Glomerular visceral epithelial cell (primary cell): ENCODE measurements around the gene ABHD2.
"Not testable (repeated sequence)": the region's sequence is repeated elsewhere in the genome, so short reads cannot be mapped to it uniquely, and the experiment has no call there.

Experiments
- DNase-seq: peaks from one replicate; pipeline ENCODE4 v3.0.0-alpha.2; 2016; ENCODE audit errors: extremely low spot score

ABHD2 gene, protein sequence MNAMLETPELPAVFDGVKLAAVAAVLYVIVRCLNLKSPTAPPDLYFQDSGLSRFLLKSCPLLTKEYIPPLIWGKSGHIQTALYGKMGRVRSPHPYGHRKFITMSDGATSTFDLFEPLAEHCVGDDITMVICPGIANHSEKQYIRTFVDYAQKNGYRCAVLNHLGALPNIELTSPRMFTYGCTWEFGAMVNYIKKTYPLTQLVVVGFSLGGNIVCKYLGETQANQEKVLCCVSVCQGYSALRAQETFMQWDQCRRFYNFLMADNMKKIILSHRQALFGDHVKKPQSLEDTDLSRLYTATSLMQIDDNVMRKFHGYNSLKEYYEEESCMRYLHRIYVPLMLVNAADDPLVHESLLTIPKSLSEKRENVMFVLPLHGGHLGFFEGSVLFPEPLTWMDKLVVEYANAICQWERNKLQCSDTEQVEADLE

DNA sequence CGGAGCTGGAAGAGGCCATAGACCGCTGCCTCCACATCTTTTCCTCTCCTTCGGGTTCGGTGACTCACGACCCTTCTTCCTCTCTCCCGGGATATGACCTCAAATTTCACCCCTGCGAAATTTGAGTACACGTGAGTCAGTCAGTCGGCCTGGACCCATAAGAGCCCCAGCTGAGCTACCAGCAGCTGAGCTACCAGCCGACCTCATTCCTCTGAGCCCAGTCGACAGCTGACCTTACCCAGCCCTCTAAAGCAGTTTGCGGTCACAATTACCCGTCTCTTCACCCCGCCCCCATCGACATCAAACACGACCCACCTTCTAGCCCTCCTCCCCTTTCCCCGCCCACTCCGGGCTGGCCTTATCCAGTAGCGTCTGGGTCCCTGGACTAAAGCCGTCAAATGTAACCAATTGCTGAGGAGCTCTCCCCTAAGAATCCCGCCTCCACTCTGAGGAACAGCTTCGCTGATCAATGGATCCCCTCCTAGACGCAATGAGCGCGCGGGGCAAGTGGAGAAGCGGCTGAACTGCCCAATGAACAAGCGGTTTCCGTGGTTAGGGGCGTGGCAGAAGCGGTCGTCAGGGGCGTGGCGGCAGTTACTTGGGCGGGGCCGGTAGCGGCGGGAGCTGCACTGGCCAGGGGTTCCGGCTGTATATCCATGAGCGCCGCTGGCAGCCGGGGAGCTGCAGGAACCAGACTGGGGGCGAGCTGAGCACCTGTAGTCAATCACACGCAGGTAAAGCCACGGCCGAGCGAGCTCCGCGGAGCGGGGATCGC lies at the start of gene ABHD2:
Gene ABHD2 (plus strand): TSS at position 627 of the 775 bp plus-strand sequence. CDS start 27,872 bp downstream, outside the sequence.
- peak; percentile 100 for DNase-seq

DNA sequence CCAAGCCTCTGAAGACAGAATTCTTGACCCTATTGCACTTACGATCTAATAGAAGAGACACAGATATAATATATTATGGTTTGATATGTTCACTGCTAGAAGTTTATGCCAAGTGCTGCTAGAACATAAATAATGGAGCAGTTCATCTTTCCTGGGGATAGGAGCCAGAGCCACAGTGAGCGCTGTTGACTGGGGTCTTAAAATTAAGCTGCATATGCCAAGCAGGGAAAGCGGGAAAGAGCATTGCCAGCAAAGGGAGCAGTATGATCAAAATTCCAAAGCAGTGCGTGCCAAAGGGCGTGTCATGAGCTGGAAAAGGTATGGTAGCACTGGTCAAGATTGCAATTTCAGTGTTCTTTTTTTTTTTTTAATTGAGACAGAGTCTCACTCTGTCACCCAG lies 49.1 kb upstream of the ABHD2 start:
- no peak for DNase-seq

DNA sequence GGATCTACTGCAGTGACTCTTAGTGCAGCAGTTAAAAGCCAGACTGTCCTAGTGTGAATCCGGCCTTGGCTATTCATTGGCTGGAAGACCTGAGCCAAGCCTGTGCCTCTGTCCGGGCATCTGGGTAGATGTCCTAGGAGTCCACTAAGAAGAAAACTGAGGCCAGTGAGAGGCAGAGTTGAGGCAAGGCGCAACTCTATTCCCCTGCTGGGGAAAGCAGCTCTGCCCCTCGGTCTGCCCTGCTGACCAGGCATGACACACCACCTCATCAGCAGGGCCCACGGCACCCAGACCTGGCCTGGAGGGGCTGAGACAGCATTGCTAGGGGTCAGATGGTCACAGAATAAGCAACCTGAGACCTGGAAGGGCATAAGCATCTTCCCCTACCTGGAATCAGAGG lies 46.7 kb upstream of the ABHD2 start:
- no peak for DNase-seq

DNA sequence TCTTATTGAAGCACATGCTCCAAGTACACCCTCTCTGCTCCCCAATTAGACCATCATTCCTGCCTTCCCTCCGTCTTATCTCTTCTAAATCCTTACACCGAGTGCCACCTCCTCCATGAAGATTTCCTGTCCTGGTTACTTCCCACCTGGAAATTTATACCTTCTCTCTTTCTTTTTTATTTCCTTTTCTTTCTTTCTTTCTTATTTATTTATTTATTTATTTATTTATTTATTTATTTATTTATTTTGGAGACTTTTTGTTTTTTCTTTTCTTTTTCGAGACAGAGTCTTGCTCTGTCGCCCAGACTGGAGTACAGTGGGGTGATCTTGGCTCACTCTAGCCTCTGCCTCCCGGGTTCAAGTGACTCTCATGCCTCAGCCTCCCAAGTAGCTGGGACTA lies 45.9 kb upstream of the ABHD2 start:
- no peak for DNase-seq

DNA sequence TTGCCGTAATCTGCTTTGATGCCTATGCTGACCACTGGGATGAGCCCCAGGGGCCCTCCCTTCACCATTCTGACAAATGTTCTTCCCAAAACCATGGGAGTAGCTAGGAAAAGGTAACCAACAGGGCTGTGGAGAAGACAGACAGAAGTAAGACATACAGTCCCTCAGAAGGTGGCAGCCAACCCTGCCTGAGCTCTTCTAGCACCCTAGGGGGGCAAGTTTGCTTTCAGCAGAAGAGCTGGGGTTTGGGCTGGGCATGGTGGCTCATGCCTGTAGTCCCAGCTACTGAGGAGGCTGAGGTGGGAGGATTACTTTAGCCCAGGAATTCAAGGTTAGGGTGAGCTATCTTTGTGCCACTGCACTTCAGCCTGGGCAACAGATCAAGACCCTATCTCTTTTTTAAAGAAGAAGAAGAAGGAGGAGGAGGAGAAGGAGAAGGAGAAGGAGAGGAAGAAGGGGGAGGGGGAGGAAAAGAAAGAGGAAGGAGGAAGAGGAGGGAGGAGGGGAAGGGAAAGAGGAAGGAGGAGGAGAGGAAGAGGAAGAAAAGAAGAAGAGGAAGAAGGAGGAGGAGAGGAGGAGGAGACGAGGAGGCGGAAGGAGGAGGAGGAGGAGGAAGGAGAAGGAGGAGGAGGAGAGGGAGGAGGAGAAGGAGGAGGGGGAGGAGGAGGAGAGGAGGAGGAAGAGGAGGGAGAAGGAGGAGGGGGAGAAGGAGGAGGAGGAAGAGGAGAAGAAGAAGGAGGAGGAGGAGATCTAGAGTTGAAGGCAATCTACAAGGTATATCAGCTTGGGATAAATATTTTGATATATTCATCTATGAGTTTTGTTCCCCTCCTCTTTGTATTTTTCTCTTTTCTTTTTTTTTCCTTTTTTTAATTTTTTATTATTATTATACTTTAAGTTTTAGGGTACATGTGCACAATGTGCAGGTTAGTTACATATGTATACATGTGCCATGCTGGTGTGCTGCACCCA lies 44.9 kb upstream of the ABHD2 start:
- DNase-seq = no peak

DNA sequence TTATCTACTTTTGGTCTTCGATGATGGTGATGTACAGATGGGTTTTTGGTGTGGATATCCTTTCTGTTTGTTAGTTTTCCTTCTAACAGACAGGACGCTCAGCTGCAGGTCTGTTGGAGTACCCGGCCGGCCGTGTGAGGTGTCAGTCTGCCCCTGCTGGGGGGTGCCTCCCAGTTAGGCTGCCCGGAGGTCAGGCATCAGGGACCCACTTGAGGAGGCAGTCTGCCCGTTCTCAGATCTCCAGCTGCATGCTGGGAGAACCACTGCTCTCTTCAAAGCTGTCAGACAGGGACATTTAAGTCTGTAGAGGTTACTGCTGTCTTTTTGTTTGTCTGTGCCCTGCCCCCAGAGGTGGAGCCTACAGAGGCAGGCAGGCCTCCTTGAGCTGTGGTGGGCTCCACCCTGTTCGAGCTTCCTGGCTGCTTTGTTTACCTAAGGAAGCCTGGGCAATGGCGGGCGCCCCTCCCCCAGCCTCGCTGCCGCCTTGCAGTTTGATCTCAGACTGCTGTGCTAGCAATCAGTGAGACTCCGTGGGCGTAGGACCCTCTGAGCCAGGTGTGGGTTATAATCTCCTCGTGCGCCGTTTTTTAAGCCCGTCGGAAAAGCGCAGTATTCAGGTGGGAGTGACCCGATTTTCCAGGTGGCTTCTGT lies 39.1 kb upstream of the ABHD2 start:
- not testable (repeated sequence) for DNase-seq

DNA sequence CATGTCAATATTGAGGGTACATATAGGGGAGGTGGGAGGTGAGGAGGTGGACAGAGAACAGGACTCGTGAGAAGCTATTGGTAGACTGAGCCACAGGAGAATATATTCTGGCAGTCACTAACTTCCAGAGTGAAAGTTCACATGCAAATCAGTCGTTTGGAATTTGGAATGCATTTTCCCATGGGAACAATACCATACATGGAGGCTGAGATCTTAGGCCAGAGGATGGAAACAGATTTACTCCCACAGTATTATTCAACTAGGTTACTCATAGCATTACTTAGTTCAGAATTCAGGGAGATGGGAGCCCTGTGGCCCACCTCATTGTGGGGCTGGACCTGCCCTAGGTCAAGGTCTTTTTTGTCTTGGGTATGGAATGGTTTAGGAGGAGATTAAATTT lies 36.4 kb upstream of the ABHD2 start:
- DNase-seq = no peak

DNA sequence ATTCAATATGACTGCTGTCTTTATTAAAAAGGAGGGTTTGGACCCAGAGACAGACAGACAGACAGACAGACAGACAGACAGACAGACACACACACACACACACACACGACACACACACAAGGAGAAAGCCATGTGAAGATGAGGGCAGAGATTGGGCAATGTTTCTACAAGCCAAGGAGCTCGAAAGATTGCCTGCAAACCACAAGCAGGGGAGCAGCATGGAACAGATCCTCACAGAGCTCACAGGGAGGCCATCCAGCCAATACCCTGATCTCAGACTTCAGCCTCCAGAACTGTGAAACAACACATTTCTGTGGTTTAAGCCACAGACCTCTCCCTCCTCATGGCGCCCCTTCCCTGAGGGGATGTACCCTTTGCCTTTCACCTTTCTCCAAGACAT lies 35.8 kb upstream of the ABHD2 start:
- peak; percentile 84 for DNase-seq

DNA sequence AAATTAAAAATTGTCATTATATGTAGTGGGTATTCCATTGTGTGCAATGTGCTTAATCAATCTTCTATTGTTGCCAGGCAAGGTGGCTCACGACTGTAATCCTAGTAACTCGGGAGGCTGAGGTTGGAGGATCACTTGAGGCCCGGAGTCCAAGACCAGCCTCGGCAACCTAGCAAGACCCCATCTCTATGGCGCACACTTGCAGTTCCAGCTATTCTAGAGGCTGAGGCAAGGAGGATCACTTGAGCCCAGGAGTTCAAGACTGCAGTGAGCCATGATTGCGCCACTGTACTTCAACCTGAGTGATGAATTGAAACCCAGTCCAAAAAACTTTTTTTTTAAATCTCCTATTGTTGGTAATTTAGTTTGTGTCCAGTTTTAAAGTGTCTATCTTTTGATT lies 33.4 kb upstream of the ABHD2 start:
- DNase-seq = no peak

DNA sequence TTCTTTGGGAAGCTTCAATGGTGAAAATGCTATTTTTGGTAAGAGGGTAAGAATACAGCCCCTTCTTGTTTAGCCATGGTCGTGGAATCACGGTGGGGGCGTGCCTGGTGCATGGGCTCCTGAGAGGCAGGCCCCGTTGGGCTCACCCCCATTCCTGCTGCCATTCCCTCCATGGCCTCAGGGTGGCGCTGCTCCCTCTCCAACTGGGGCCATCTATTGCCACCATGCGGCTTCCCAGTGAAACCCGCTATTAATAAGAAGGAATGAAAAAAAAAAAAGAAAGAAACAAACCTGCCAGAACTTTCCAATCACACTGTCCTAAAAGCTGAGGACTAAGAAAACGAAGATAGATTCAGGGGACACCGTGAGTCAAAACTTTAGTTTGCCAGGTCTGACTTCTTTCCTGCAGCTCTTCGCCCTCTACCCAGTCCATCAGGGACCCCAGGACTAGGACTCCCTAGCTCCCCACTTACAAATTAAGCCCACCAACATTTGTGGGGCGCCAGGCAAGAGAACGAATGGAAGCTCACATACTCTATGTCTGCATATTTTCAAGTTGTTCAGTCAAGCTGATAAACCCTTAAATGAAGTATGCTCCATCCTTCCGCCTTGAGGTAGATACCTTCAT lies 30.6 kb upstream of the ABHD2 start:
- DNase-seq = peak; percentile 85

DNA sequence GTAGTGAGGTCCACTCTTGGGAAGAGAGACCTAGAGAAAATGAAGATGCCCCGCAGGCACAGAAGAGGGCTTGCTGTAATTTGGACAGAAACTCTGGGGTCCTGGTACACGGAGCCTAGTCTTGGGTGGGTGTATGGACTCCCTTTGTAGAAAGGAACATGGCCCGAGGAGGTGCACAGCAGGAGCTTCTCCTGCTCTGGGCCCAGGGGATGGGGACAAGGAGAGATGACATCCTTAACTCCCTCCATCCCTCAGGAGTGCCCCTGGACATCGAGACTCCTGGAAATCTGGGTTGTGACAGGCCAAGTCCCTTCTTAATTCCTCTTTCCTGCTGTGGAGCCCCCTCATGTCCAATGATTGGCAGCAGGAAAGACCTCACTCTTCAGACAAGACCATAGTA lies 29.9 kb upstream of the ABHD2 start:
- no peak for DNase-seq

DNA sequence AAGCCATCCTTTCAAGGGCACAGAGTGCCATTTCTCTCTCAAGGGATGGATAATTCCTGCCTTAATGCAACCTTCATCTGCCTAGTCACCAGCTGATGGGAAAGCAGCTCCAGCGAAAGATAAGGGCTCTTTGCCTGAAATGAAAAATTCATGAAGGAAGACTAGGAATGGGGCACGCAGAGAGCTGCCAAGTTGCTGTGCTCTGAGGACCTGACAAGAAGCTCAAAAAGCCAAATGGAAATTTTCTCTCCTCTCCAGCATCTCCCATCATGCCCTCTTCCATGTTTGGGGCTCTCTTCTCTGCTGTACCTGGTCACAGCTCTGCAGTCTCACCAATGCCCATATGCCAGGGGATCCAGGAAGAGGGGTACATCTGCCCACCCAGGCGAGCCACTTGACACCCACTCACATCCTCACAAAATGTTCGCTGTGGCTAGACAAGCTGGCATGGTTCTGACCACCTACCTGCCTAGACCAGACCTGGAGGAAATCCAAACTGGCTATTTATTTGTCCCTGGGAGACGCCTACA lies 29.3 kb upstream of the ABHD2 start:
- DNase-seq = no peak

DNA sequence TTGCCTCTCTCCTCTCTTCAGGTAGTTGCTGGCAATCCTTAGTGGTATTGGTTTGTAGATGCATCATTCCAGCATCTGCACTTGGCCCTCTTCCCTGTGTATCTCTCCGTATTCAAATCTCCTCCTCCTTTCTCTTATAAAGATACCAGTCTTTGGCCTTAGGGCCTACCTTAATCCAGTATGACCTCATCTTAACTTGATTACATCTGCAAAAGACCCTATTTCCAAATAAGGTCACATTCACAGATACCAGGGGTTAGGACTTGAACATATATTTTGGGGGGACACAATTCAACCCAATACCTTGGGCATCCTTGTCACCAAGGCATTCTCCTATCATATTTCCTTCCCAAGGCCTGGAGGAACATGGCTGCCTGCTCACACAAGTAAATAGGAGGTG lies 22.0 kb upstream of the ABHD2 start:
- no peak for DNase-seq

DNA sequence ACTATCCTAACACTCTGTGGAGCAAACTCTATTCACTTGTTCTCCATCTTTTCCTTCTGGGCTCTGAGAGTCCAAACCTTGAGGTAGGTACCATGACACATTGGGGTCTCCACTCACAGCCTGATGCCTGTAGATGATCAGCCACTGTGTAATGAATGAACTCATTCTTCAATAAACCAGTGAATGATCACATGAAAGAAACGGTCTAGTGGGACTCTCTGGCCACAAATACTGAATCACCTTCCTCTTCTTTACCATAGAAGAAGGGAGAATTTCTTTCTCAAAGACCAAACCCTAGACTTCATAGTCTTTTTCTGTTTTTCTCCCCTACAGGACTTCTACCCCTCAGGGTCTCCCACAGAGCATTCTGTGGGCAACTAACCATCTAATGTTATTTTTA lies 20.5 kb upstream of the ABHD2 start:
- peak; percentile 84 for DNase-seq

DNA sequence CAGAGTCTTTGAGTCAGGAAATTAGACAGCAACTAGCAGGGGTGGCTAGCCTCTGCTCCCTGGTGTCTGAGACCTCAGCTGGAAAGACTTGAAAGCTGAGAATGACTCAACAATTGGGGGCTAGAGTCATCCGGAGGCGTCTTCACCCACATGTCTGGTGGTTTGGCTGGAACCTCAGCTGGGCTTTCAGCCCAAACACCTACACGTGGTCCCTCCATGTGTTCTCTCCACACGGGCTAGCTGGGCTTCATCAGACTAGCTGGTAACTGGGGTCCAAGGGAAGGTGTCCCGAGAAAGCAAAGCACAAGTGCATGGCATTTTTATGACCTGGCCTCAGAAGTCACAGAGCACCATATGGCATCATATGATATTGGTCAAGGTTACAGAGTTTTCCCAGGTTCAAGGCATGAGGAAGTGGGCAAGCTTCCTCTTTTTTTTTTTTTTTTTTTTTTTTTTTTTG lies 19.9 kb upstream of the ABHD2 start:
- DNase-seq = peak; percentile 98

DNA sequence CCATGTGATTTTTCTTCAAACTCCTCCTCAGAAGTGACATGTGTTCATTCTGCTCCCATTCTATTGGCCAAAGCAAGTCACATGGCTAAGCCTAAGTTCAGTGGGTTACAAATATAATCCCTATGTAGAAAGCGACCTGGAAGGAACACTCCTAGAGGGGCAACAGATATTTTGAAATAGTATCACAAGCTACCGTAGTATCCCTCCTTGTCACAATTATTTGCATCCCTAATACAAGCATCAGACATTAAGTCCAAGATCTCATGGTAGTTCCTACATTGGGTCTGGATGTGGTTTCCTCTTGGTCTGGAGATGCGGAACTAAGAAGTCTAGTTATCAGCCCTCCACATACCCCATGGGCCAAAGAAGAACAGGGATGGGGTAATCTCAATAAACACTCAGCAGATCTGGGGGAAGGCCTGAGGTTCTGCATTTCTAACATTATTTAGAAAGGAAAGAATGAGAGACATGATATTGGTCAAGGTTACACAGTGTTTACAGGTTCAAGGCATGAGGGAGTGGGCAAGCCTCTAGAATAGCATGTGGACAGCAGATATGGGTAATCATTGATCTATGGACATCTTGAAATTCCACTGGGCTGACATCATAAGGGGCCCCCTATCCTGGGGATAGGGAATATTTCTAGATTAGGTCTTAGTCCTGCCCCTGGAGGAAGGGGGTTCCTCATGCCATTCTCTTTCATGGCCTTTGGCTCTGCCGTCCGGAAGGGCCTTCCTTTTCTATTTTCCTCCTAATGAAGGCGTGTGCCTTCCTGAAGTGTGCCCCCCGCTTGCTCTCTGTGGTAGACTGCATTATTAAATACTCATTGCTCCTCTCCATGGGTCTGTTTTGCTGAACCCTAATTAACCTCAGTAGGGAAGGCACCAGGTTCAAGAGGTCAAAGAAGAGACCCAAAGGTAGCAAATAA lies 17.8 kb upstream of the ABHD2 start:
- peak; percentile 40 for DNase-seq

DNA sequence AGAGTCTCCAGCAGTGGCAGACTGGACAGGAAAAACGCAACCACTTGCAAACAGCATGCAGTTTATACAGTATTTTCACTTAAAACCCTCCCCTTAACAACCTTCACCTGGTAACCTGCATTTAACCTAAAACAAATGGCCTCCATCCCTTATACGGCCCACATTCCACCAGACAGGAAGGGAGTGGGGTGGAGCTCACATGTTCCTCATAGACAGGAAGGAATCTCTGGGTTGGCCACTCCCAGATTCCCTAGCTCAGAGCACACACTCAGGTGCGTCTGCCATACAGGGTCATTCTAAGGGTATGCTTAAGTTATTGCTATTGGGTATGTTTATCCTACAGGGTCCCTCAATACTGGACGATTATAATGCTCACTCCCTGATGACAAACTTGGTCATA lies 16.8 kb upstream of the ABHD2 start:
- no peak for DNase-seq

DNA sequence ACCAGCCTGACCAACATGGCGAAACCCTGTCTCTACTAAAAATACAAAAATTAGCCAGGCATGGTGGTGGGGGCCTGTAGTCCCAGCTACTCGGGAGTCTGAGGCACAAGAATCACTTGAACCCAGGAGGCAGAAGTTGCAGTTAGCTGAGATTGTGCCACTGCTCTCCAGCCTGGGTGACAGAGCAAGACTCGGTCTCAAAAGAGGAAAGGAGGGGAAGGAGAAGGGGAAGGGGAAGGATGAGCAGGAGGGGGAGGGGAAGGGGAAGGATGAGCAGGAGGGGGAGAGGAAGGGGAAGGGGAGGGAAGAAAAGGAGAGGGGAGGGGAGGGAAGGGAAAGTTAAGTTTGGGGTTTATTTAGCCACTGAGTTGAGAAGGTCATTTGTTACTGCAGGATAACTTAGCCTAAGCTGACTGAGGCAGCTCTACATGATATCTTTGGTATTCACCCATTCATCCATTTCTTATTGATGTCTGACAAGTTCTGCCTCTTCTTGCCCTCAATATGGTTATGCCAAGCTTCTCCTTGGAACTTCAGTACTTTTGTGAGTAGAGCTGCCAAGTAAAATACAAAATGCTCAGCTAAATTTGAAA lies 15.9 kb upstream of the ABHD2 start:
- DNase-seq = no peak

DNA sequence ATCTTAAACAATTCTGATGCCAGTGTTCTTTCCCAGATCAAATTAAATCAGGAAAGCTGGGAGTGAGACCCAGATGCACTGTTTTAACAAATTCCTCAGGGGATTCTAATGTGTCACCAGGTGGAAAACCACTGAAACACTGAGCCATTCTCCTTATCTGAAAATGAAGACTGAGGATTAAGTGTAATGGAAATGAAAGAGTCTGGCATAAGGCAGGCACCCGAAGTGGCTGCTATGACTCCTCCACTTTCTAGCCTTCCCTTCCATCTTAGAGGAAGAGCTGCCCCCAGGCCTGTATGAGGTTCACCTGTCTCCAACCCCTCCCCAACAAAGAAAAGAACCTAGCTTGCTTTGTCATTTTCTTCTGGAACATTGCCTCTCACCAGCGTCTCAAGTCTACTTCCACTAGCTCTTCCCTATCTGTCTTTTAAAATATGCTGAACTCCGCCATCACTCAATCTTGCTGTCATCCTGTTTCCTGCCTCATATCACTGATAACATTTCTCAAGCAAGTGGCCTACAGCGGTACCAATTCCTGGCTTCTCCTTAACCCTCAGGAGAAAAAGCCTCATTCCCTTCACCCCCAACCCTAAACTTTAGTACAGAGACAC lies 13.7 kb upstream of the ABHD2 start:
- no peak for DNase-seq
